Pancreas (tissue), 10 donors: Measurements from ENCODE around the gene LPO. TPM values are rescaled to one million over a fixed set of nuclear protein-coding genes. Genes with fewer than 3 reads are reported as not detected.
A peak's percentile ranks its signal among the peaks of the same experiment; 100 is the strongest.

ENCODE experiments used
- ATAC-seq, 4 donors: fragments of 200-7000 bp; cut with Tn5 transposase; one replicate each; pipeline versions ENCODE4 v1.8.0 to v1.9.1; 2020; ENCODE audit warnings: mild to moderate bottlenecking in 4 of 4, moderate library complexity in 4 of 4
- DNase-seq, 6 donors: peaks; one replicate each; pipeline ENCODE4 v3.0.0-alpha.2; 2020
- FAIRE-seq: peaks from 2 replicates; lab custom pipeline; 2012; peaks lifted over from hg19 to GRCh38; lab: Jason Lieb, UNC
- H3K27ac ChIP-seq, 4 donors: fragments of 200-600 bp; sonication (generic); 1 replicate in 3 of 4; 2 replicates in 1 of 4; pipeline versions ENCODE4 v1.5.0 to v1.8.0; 2020
- H3K27me3 ChIP-seq, 4 donors: fragments of 200-600 bp; one replicate each; pipeline ENCODE4 v1.8.0; 2021
- H3K36me3 ChIP-seq, 3 donors: fragments of 200-600 bp; sonication (generic) in 1 of 3; one replicate each; pipeline versions ENCODE4 v1.5.0 to v1.8.0; 2020 to 2021
- H3K4me1 ChIP-seq, 3 donors: fragments of 200-600 bp; one replicate each; pipeline ENCODE4 v1.8.0; 2021
- H3K4me3 ChIP-seq, 4 donors: fragments of 200-600 bp; sonication (generic) in 2 of 4; one replicate each; pipeline versions ENCODE4 v1.5.0 to v1.8.0; 2020 to 2021
- H3K9me3 ChIP-seq, 4 donors: fragments of 200-600 bp; one replicate each; pipeline ENCODE4 v1.8.0; 2021
- CTCF ChIP-seq, 4 donors: fragments of 200-600 bp; sonication (generic) in 3 of 4; IDR thresholded peaks; one replicate each; pipeline versions ENCODE4 v1.5.0 to v1.8.0; 2021; ENCODE audit warnings: antibody characterized with exemption in 4 of 4
- WGBS, 2 donors: extraction: QIAGEN DNeasy Blood & Tissue Kit; methylation state at CpG; one replicate each; pipeline ENCODE4 v1.1.7; 2013; 5-methylcytosine and 5-hydroxymethylcytosine counted together
- intact Hi-C, 3 donors: fragments of 100-400 bp; cut with DNase I; formaldehyde crosslinking; loops; one replicate each; pipeline versions ENCODE4 v1.11.1 to v1.14.2; 2022
- polyA plus RNA-seq, 2 donors: library from polyadenylated mRNA; stranded (reverse); fragments of 200-250 nt; gene quantifications; one replicate each; pipeline ENCODE4 v1.2.3, GENCODE V29; 2013
- total RNA-seq, 6 donors: library from RNA; stranded (reverse); fragmentation: NEBNext Ultra II Directional in 4 of 6; extraction: Animal tissue kit (Norgen Biotek cat#: 25700) in 4 of 6; gene quantifications; one replicate each; pipeline versions ENCODE4 v1.2.1 to v1.2.4, GENCODE V29; 2021 to 2023
- donor health status: healthy with polysubstance abuse.
- donor health status: DM: no; HTN: no; CAD: no; lungs with moderate emphysema.
- donor health status: DM: no; HTN: no; CAD: no.
- donor health status: control.
- donor health status: control.
- donor health status: Bipolar disorder and iron deficiency.
- donor health status: DM: yes; HTN: yes; CAD: no.
- donor health status: DM: no; HTN: no; CAD: no.
- donor health status: DM: no; HTN: no; CAD: no.
- donor health status: DM: yes; HTN: yes; CAD: no.

LPO gene
- total and polyA plus RNA-seq, 8 donors, result 0.08 to 0.23 TPM; not detected in 6

GRCh38 chr17:58210922-58211321 is 27.5 kb upstream of the LPO start:
- ATAC-seq (no peak), FAIRE-seq (no peak), DNase-seq (no peak)
- Histone ChIP-seq H3K4me1 (no peaks in the 10 kb centered on the region), H3K9me3 (no peaks in the 10 kb centered on the region), H3K27ac (no peak overlapping the region), H3K27me3 (no peaks in the 10 kb centered on the region), H3K4me3 (no peak overlapping the region), H3K36me3 (peaks cover 0 to 45% (median 0%) of the 10 kb centered on the region in 3 donors)
- no peak for TF ChIP-seq CTCF (IDR thresholded peaks at IDR 0.05)
- 81 to 88% methylated on average over 5 of the region's 5 CpGs for WGBS, 2 donors
- intact Hi-C loops, result no loop called here

- no peak for FAIRE-seq
- ATAC-seq, result no peak
- Histone ChIP-seq H3K4me1 (peaks cover 0 to 6% (median 5%) of the 10 kb centered on the region in 3 donors), H3K27me3 (no peaks in the 10 kb centered on the region), H3K36me3 (peaks cover 0 to 27% (median 0%) of the 10 kb centered on the region in 3 donors), H3K9me3 (no peaks in the 10 kb centered on the region), H3K4me3 (no peak overlapping the region), H3K27ac (no peak overlapping the region)
- no peak for TF ChIP-seq CTCF (IDR thresholded peaks at IDR 0.05)
- no peak for DNase-seq
- intact Hi-C loops, result no loop called here
Measured at GRCh38 chr17:58215685-58216084, 22.7 kb upstream of the LPO start.

- H3K36me3 ChIP-seq, result peaks cover 0 to 8% (median 0%) of the 10 kb centered on the region in 3 donors
- H3K4me3 ChIP-seq, result no peak overlapping the region
- no peaks in the 10 kb centered on the region for H3K9me3 ChIP-seq
- DNase-seq (no peak), ATAC-seq (no peak), FAIRE-seq (no peak)
- 82 to 87% methylated on average over 3 of the region's 3 CpGs for WGBS, 2 donors
- no peak for TF ChIP-seq CTCF (IDR thresholded peaks at IDR 0.05)
- no peaks in the 10 kb centered on the region for H3K27me3 ChIP-seq
- intact Hi-C loops, result no loop called here
- no peak overlapping the region for H3K27ac ChIP-seq
- peaks cover 0 to 6% (median 5%) of the 10 kb centered on the region in 3 donors for H3K4me1 ChIP-seq
Measured at GRCh38 chr17:58217766-58218165, 20.6 kb upstream of the LPO start.

GRCh38 chr17:58219007-58219788 is 19.2 kb upstream of the LPO start, which contains the start of gene MKS1:
Gene MKS1 (minus strand): TSS chr17:58219255. CDS start chr17:58219230, 25 bp downstream.
- intact Hi-C loops, result no loop called here
- no peak for FAIRE-seq
- Histone ChIP-seq H3K4me1 (peaks cover 0 to 6% (median 5%) of the 10 kb centered on the region in 3 donors), H3K27ac (peak within 1 kb of the TSS; percentile 29 to 77 (median 67)), H3K4me3 (peak within 1 kb of the TSS; percentile 57 to 80 (median 64)), H3K27me3 (no peaks in the 10 kb centered on the region), H3K9me3 (no peaks in the 10 kb centered on the region), H3K36me3 (no peaks in the 10 kb centered on the region)
- 1 to 2% methylated on average over 54 to 56 of the region's 56 CpGs for WGBS, 2 donors
- peak; percentile 63 to 77 (median 70) for TF ChIP-seq CTCF (IDR thresholded peaks at IDR 0.05)
- peak; percentile 98 to 100 (median 100) for ATAC-seq
- peak; percentile 92 to 99 (median 96) for DNase-seq

GRCh38 chr17:58219789-58220183 is 18.6 kb upstream of the LPO start:
- no peak for FAIRE-seq
- Histone ChIP-seq H3K9me3 (no peaks in the 10 kb centered on the region), H3K27ac (peak overlapping the region in 3 of 4 donors; percentile 29 to 77 (median 69)), H3K36me3 (no peaks in the 10 kb centered on the region), H3K4me1 (peaks cover 0 to 6% (median 5%) of the 10 kb centered on the region in 3 donors), H3K27me3 (no peaks in the 10 kb centered on the region), H3K4me3 (peak overlapping the region; percentile 57 to 80 (median 64))
- intact Hi-C loops, result no loop called here
- TF ChIP-seq CTCF (IDR thresholded peaks at IDR 0.05), result no peak
- DNase-seq, result no peak
- ATAC-seq, result peak in 3 of 4 donors; percentile 2 to 5 (median 2)
- 31 to 35% methylated on average over 7 of the region's 7 CpGs for WGBS, 2 donors
